Stimulated activated CD4-positive, alpha-beta T cell treated with anti-CD3 and anti-CD28 coated beads, Interleukin-12 subunit alpha, Interleukin-12 subunit beta, amount 100 ng/mL, for 4 hours (primary cell): ENCODE results near the gene CAMKK2.
"Not testable (repeated sequence)": the region's sequence is repeated elsewhere in the genome, so short reads cannot be mapped to it uniquely, and the experiment has no call there.

Source experiments
- DNase-seq: peaks from one replicate; pipeline ENCODE4 v3.0.0-alpha.2; 2020

Gene CAMKK2

DNA sequence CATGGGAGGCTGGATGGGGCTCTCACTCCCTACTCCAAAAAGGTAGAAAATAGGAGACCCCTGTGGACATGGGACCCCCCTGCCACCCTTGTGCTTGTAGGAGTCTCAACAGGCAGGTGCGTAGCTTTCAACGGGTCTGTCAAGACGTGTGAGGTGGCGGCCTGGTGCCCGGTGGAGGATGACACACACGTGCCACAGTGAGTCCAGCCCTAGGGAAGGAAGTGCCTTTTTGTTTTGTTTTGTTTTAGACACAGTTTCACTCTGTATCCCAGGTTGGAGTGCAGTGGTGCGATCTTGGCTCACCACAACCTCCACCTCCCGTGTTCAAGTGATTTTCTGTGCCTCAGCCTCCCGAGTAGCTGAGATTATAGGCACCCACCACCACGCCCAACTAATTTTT, 73.7 kb downstream of the CAMKK2 start:
- DNase-seq: no peak

DNA sequence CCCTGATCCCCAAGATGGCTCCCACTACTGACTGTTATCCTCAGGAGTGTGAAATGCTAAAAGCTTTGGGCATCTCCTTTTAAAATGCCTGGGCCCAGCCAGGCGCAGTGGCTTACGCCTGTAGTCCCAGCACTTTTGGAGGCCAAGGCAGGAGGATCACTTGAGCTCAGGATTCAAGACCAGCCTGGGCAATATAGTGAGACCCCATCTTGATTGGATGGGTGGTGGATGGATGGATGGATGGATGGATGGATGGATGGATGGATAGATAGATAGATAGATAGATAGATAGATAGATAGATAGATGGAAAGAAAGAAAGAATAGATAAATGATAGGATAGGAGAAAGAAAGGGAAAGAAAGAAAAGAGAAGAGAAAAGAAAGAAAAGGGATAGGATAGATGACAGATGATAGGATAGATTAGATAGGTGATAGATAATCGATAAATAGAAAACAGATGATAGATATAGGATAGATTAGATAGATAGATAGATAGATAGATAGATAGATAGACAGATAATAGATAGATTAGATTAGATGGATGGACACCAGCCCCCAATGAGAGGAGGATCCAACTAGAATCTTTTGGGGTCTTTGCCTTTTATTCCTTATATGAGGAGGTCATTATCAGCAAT, 77.0 kb downstream of the CAMKK2 start:
- DNase-seq: no peak

DNA sequence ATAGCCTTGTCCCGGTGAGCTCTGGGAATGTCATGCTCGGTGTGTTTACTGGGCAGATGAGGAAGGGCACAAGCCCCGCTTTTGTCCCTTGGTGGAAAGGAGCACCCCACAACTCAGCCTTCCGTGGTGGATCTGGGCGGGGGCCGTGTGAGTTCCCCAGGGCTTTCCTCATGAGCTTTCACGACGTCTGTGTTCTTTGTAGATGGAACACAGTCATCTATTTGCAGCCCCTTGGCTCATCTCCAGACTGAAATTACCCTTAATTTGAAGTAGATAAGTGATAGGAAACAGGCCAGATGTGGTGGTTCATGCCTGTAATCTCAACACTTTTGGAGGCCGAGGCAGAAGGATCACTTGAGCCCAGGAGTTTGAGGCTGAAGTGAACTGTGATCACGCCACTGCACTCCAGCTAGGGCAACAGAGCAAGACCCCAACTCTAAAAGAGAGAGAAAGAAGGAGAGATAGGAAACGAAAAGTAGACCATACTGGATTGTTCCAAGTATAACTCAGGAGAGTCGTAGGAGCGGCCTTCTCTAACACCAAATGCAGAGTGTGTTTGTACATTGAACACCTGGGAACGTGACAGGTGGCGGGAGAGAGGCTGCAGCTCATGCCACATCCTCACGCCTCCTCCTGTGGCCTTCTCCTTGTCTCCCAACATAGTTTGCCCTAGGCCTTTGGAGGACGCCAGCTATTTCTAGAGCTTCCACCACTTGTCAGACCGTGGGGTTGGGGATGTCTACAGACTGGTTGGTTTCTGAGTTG, 77.7 kb downstream of the CAMKK2 start:
- DNase-seq: no peak

DNA sequence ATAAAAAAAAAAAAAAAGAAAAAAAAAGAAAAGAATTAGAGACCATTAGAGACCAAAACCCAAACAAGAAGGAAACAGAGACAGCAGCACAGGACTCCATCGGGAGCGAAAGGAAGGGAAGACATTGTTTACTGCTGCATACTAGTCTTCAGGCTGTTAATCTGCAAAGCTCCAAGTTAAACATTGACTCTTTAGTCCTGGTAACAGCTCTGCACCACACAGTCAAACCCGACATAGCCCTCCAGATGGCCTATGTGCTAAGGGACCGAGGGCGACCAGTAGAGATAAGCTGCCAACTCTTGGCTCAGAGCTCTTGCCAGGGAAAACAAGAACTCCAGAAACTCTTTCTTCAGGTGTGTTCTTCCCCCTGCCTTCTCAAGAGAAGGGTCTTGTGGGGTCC, 78.7 kb downstream of the CAMKK2 start:
- no peak for DNase-seq

DNA sequence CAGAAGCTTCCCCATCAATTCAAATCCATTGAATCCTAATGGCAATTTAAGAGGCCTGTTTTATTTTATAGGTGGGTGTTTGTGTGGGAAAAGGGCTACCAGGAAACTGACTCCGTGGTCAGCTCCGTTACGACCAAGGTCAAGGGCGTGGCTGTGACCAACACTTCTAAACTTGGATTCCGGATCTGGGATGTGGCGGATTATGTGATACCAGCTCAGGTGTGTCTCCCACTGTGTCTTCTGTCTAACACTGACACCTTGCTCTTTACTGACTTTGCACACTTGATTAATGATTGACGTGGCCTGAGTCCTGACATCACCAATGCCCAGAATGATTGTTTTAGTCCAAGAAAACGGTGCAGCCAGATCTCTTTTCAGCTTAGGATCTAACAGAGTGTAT, 79.4 kb downstream of the CAMKK2 start:
- DNase-seq: no peak

DNA sequence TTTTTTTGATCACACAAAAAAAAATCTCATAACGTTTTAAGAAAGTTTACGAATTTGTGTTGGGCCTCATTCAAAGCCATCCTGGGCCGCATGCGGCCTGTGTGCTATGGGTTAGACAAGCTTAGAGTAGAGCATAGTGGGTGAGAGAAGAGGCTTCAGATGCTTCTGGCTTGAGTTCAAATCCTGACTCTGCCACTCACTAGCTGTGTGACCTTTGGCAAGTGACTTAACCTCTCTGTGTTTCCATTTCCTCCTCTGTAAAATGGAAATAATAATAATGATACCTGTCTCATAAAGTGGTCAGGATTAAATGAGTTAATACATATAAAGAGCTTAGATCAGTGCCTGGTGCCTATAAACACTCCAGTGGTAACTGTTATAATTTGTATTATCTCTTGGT, 80.4 kb downstream of the CAMKK2 start:
- no peak for DNase-seq

DNA sequence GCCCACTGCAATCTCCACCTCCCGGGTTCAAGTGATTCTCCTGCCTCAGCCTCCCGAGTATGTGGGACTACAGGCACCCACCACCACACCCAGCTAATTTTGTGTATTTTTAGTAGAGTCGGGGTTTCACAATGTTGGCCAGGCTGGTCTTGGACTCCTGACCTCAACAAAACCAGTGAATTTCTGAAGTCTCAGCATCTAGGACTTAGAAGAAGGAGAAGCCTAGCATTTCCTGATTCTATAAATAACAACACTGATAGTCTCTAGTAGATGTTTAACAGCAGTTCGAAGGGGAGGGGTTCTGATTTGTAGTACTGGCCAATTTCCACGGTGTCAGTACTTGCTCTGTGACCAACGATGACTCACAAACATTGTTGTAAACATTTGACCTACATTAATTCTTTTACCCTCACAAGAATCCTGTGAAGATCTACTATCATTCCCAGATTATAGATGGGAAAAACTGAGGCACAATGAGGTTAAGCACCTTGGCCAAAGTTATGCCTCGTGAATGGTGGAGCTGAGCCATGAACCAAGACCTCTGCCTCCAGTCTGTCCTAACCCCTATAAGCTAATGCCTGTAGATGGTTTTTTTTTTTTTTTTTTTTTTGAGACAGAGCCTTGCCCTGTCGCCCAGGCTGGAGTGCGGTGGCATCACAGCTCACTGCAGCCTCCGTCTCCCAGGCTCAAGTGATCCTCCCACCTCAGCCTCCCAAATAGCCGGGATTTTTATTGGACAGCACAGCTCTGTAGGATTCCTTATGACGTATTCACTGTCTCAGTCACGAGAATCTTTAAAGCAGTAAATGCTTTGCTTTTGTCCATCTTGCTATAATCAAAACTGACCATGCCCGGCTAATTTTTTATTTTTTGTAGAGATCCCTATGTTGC, 81.4 kb downstream of the CAMKK2 start:
- no peak for DNase-seq

DNA sequence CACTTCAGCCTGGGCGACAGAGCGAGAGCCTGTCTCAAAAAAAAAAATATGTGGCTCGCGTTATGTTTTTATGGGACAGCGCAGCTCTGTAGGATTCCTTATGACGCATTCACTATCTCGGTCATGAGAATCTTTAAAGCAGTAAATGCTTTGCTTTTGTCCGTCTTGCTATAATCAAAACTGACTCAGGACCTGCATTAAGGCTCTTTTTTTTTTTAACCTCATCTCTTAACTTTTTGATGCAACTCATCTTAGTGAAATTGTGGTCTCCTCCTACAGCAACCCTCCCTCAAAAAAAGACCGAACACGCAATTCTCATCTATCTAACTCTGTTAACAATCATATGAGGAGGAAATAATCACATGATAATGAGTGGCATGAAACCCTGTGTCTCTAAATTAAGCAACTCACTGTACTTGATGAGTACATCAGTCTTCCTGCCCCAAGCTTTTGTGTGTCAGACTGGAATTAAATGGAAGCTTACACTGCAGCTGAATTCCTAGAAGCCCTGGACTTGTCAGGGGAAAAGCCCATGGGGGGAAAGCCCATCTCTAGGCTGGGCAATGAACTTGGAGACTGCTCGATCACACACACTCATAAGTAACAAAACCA, 82.2 kb downstream of the CAMKK2 start:
- DNase-seq: no peak

DNA sequence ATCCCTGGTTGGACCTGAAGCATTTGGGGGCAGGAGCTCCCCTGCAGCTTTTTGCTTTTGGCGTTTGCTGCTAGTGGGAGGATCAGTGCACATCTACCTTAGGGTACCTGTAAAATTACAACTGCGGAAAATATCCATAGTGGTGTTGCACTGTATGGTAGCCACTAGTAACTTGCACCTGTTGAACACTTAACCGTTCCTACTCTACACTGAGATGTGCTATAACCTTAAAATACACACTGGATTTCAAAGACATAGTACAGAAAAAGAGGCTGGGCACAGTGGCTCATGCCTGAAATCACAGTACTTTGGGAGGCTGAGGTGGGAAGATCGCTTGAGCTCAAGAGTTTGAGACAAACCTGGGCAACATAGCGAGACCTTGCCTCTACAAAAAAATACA, 83.6 kb downstream of the CAMKK2 start:
- no peak for DNase-seq

DNA sequence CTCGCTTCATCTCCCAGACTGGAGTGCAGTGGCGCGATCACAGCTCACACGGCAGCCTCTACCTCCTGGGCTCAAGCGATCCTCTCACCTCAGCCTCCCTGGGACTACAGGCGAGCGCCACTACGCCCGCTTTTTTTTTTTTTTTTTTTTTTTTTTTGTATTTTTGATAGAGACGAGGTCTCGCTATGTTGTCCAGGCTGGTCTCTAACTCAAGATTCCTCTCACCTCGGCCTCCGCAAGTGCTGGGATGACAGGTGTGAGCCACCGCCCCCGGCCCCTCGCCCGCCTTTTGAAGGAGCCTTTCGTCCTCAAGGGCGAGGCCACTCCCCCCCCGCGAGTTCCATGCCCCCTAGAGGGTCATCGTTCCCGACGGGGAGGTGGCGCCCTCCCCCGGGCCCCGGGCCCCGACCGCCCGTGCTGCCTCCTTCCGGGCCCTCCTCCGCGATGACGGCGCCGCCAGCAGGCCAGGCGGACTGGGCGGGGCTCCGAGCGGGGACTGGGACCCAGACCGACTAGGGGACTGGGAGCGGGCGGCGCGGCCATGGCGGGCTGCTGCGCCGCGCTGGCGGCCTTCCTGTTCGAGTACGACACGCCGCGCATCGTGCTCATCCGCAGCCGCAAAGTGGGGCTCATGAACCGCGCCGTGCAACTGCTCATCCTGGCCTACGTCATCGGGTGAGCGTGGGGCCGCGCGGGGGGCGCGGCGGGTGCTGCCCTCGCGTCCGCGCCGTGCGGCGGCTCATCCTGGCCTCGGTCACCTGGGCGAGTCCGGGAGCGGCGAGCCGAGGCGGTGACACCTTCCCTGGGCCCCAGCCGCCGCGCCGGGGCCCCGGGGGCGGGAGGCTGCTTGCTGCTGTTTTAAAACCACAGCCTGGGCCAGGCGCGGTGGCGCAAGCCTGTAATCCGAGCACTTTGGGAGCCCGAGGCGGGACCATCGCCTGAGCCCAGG, 86.6 kb downstream of the CAMKK2 start, which contains the start of gene P2RX4:
P2RX4 (plus strand) TSS at position 506 of the 949 bp plus-strand sequence; CDS start at position 542, 36 bp downstream.
- DNase-seq: peak; percentile 83

DNA sequence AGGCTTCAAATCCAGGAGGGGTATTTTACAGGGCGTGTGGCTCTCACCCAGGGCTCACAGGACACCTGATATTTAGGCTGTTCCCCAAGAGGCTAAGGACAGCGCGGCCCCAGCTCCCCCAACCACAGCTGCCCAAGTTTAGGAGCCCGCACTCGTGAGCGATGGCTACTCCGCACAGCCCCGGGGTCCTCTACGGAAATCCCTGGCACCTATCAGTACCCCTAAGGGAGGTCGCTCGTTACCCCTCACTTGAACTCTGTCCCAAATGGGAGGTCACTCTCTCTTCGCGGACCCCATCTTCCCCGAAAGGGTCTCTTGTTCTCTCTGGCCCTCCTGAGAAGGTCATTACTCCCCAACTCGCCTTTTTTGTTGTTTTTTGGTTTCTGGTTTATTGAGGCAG, 87.3 kb downstream of the CAMKK2 start:
- no peak for DNase-seq

DNA sequence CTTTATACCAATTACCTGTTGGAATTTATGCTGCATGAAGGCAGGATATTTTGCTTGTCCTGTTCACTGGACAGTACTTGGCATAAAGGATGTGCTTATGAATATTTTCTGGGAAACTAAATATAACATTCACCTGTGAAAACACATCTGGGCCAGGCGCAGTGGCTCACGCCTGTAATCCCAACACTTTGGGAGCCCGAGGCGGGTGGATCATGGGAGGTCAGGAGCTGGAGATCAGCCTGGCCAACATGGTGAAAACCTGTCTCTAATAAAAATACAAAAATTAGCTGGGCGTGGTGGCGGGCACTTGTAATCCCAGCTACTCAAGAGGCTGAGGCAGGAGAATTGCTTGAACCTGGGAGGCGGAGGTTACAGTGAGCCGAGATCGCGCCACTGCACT, 87.9 kb downstream of the CAMKK2 start:
- not testable (repeated sequence) for DNase-seq

DNA sequence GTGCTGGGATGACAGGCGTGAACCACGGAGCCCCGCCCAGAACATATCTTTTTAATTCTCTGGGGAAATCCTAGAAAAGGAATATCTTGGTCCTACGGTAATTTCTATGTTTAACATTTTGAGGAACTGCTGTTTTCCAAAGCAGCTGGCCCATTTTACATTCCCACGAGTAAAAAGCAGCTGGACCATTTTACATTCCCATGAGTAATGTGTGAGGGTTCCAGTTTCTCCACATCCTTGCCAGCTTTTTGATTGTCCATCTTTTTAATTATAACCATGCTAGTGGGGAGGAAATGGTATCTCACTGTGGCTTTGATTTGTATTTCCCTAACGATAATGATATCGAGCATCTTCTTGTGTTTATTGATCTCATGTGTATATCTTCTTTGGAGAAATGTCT, 91.0 kb downstream of the CAMKK2 start:
- DNase-seq: no peak

DNA sequence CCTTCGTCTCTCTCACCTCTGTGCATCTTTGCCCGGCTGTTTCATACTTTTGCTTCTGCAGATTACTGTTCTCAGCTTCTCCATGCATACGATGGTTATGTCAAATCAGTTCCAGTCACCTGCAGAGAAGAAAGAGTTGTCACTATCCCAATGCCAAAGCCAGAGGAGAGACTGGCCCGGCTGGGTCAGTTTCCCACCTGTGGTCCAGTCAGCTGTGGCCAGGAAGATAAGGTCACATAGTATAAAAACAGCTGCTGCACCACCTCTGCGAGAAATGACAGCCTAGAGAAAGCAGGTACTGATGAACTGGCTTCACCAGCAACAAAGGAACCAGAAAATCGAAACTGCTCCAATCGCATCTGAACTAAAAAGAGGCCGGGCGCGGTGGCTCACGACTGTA, 93.0 kb downstream of the CAMKK2 start:
- DNase-seq: no peak

DNA sequence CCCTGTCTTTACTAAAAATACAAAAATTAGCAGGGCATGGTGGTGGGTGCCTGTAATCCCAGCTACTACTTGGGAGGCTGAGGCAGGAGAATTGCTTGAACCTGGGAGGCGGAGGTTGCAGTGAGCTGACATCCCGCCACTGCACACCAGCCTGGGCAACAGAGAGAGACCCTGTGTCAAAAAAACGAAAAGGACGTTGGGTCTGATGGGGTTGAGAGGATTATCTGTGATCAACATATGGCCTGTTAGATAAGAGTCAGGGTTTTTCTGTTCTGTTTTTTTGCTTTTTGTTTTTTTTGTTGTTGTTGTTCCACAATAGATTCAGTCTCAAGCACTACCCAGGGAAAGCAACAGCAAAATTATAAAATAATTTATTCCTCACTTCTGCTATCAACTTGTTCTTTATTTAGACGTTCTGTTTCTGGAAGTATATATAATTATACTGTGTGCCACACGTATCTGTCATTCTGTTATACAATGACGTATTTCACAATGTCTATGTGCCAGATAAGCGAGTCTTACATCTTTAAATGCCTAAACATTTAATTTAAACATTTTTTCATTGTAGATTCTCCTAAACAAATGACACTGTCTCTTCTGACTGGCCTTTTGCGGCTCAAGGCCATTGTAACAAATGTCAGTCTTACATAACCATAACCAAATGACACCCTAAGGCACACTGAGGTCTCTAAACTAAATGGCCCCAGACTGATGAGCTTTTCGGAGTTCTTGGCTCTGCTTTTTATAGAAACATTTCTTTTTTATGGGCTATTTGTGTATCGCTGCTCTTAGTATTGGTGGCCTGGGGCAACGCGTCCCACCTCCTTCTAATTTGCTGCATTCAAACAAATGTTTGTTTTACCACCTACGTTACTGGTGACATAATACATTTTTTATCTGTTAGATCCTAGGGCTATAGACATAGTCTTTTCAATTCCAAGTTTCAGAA, 93.8 kb downstream of the CAMKK2 start:
- DNase-seq: no peak

DNA sequence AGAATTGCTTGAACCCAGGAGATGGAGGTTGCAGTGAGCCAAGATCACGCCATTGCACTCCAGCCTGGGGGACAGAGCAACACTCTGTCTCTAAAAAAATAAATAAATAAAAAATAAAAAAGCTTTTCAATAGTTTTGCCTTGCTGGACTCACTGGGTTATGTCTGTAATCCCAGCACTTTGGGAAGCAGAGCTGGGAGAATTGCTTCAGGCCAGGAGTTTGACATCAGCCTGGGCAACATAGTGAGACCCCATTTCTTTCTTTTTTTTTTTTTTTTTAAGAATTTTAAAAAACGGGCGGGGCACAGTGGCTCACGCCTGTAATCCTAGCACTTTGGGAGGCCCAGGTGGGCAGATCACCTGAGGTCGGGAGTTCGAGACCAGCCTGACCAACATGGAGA, 95.4 kb downstream of the CAMKK2 start:
- not testable (repeated sequence) for DNase-seq

DNA sequence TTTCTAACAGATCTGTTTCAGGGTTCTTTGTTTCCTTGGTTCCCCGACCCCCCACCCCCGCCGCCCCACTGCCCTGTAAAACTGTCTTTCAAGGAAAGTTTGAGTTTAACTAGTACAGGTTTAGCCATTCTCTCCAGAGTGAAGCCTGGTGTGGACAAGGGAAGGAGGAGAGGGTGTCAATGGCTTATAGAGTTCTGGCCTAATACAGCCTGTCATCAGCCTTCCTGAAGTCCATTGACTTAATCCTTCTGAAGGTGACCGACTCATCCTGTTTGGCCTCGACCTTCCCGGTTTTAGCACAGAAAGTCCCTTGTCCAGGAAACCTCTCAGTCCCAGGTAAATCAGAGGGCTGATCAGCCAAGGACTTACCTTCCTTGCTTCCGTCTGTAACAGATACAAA, 97.6 kb downstream of the CAMKK2 start:
- DNase-seq: no peak

DNA sequence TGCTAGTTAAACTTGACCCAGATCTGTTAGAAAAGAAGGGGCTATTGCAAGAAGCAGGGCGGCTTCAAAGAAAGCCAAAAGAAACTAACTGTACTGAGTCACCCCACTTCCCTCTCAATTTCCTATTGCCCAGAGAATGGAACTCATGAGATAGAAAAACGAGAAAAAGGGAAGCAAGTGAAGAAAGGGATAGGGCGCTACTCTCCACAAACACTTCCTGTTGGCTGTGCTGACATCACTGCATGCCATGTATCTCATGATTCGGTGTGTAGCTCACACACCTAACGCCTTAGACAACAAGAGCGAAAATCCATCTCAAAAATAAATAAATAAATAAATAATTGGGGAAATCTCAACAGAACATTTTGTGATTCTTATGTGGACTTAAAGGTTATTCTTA, 99.6 kb downstream of the CAMKK2 start:
- no peak for DNase-seq

DNA sequence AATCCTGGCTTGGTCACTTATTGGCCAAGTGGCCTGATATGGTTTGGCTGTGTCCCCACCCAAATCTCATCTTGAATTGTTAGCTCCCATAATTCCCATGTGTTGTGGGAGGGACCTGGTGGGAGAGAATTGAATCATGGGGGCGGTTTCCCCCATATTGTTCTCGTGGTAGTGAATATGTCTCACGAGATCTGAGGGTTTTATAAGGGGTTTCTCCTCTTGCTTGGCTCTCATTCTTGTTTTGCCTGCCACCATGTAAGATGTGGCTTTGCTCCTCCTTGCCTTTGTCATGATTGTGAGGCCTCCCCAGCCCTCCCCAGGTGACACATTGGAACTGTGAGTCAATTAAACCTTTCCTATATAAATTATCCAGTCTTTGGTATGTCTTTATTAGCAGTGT, 105.4 kb downstream of the CAMKK2 start:
- DNase-seq: no peak

DNA sequence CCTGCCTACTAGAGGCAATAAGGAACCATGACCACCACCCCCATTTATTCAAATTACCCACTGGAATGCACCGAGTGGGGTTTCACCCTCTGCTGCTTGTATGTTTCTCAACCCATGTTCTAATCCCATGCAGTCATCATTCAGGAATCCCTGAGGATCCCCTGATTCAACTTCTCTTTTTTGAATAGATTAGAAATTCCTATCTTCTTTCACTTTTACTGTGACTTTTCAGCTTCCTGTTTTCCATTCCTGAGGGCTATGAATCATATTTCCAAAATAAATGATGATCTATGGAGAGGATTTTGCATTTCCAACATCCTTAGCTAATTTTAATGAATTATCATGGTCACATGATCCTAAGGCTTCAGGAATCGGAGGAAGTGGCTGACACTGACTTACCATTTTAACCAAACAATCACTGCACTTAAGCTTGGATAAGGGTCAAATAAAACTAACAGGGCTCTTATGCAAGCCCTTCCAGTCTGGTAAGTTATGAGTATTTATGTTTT, 105.9 kb downstream of the CAMKK2 start:
- DNase-seq: no peak
